Measurements from ENCODE around the gene TLCD3B.

DNA sequence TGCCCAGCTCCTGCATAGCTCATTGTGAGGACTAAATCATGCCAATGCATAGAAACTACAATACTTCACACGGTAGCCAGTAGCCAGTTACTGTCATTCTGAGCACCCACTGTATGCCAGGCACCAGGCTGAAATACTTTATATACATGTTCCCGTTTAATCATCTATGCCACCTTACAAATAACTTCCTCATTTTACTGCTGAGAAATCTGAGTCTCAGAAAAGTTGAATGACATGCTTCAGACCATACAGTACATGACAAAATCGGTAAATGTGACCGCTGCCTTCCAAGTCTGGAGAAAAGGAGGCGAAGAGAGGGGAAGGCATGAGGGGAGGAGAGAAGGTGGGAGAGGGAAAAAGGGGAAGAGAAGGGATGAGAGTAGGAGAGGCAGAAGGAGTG lies 9.2 kb upstream of the TLCD3B start:
- no peak for TF ChIP-seq POLR2A (IDR thresholded peaks at IDR 0.05)
- TF ChIP-seq, protein P1, sequence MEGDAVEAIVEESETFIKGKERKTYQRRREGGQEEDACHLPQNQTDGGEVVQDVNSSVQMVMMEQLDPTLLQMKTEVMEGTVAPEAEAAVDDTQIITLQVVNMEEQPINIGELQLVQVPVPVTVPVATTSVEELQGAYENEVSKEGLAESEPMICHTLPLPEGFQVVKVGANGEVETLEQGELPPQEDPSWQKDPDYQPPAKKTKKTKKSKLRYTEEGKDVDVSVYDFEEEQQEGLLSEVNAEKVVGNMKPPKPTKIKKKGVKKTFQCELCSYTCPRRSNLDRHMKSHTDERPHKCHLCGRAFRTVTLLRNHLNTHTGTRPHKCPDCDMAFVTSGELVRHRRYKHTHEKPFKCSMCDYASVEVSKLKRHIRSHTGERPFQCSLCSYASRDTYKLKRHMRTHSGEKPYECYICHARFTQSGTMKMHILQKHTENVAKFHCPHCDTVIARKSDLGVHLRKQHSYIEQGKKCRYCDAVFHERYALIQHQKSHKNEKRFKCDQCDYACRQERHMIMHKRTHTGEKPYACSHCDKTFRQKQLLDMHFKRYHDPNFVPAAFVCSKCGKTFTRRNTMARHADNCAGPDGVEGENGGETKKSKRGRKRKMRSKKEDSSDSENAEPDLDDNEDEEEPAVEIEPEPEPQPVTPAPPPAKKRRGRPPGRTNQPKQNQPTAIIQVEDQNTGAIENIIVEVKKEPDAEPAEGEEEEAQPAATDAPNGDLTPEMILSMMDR (IDR thresholded peaks at IDR 0.05), result no peak
